BJ (cell line): ENCODE measurements around the gene TSPAN14. TPM values are rescaled to one million over a fixed set of nuclear protein-coding genes. Genes with fewer than 3 reads are reported as not detected.

Experiments used
- CTCF ChIA-PET: fragments of 350-600 bp; formaldehyde crosslinking; extraction: SDS; loops from one replicate; lab custom pipeline; 2021; ENCODE audit warnings: antibody characterized with exemption, inconsistent platforms; lab: Yijun Ruan, JAX
- POLR2A ChIA-PET: fragments of 300-600 bp; sonication (Branson Sonifier 250); formaldehyde crosslinking; extraction: SDS; loops from one replicate; lab custom pipeline; 2021; ENCODE audit warnings: antibody characterized with exemption; lab: Charles Lee
- DNase-seq: peaks from one replicate; pipeline ENCODE4 v3.0.0-alpha.2; 2011; ENCODE audit warnings: low read depth
- H3K27me3 ChIP-seq: 2 replicates; pipeline ENCODE4 v1.6.0; 2011; ENCODE audit warnings: low read length; ENCODE audit not compliant: control insufficient read depth, insufficient read depth
- H3K36me3 ChIP-seq: 2 replicates; pipeline ENCODE4 v1.5.1; 2011; ENCODE audit warnings: low read length; ENCODE audit not compliant: control insufficient read depth, insufficient read depth
- H3K4me3 ChIP-seq: 2 replicates; pipeline ENCODE4 v1.5.1; 2011; ENCODE audit warnings: low read depth, mild to moderate bottlenecking, control low read depth, low read length
- polyA plus RNA-seq: library from polyadenylated mRNA; depleted of rRNA; stranded (reverse); fragments of >200 nt; gene quantifications from 2 replicates; pipeline ENCODE4 v1.2.3, GENCODE V29; 2011
- TF ChIP-seq, protein P1 (sequence below): IDR thresholded peaks from 2 replicates; pipeline ENCODE4 v1.5.1; 2011; ENCODE audit warnings: low read depth, mild to moderate bottlenecking, control low read depth, inconsistent platforms, low read length, moderate library complexity; ENCODE audit not compliant: insufficient read depth

The TSPAN14 gene
- polyA plus RNA-seq, 1 experiment, result 33.3 TPM

DNA sequence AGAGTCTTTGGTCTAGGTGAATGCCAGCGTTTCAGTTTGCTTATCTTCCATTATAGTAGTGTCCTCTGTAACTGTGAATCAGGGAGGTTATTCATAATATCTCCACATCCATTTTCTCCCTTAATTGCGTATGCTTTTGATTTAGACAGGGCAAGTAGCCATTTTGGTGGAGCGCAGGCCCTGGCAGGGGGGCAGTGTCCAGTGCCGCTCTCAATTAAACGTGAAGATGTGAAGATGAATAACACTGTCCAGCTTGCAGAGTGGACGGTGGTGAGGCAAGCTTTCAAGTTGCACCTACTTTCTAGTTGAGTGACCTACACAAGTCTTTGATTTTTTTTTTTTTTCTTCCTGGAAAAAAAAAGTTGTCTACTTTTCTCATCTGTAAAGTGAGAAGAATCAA lies 4.5 kb downstream of the TSPAN14 start:
- ChIA-PET POLR2A (no interaction called here), CTCF (interaction anchor here (0.7 to 28.2 kb wide), 7 partner anchors 9 to 70 kb away, joined by 3 to 661 read pairs (median 4); no protein-coding TSS in a partner anchor)
- Histone ChIP-seq H3K36me3 (no peaks in the 10 kb centered on the region), H3K27me3 (no peaks in the 10 kb centered on the region), H3K4me3 (no peak overlapping the region)
- TF ChIP-seq, protein P1, sequence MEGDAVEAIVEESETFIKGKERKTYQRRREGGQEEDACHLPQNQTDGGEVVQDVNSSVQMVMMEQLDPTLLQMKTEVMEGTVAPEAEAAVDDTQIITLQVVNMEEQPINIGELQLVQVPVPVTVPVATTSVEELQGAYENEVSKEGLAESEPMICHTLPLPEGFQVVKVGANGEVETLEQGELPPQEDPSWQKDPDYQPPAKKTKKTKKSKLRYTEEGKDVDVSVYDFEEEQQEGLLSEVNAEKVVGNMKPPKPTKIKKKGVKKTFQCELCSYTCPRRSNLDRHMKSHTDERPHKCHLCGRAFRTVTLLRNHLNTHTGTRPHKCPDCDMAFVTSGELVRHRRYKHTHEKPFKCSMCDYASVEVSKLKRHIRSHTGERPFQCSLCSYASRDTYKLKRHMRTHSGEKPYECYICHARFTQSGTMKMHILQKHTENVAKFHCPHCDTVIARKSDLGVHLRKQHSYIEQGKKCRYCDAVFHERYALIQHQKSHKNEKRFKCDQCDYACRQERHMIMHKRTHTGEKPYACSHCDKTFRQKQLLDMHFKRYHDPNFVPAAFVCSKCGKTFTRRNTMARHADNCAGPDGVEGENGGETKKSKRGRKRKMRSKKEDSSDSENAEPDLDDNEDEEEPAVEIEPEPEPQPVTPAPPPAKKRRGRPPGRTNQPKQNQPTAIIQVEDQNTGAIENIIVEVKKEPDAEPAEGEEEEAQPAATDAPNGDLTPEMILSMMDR, result no peak
- DNase-seq, result no peak

DNA sequence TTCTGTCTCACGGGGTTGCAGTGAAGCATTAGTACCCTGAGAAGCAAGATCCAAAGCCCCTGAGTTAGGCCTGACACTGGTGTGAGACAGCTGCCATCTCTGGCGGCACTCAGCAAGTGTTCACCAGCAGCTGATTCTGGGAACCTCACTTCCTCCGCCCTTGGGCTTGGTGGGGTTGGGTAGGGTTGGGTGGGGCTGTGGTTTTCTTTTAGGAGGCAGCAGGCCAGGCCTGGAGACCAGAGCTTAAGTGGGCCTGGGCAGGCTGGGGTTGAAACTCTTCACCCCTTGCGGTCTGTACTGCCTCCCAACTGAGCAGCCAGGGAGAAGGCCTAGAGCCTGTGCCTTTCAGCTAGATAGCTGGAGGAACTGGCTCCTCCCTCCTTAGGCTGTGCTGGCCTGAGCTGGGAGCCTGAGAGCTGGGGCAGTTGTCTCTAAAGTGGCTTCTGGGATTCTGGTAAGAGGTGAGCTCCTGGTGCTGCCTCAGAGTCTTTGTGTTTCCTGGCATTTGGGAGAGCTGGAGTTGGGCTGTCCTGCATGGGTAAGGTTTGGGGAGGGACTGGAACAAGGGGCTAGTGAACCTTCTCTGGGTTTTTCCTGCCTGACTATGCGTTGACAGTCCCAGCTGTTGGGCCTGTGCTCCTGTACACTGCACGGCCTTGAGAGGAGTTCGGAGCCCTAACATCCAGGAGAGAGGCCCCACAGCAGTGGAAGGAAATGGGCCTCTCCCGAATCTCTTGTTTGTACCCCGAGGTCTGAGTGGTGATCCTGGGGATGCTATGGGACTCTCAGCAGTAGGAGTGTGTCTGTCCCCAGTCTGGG lies 5.1 kb downstream of the TSPAN14 start:
- no peaks in the 10 kb centered on the region for H3K36me3 ChIP-seq
- ChIA-PET POLR2A (no interaction called here), CTCF (interaction anchor here (0.7 to 28.2 kb wide), 9 partner anchors 9 to 71 kb away, joined by 3 to 661 read pairs (median 4); no protein-coding TSS in a partner anchor)
- TF ChIP-seq, protein P1, result 0 out of 2 replicates have a peak, but pooled peaks have one; percentile 9
- H3K27me3 ChIP-seq, result no peaks in the 10 kb centered on the region
- DNase-seq, result peak; percentile 77
- no peak overlapping the region for H3K4me3 ChIP-seq

DNA sequence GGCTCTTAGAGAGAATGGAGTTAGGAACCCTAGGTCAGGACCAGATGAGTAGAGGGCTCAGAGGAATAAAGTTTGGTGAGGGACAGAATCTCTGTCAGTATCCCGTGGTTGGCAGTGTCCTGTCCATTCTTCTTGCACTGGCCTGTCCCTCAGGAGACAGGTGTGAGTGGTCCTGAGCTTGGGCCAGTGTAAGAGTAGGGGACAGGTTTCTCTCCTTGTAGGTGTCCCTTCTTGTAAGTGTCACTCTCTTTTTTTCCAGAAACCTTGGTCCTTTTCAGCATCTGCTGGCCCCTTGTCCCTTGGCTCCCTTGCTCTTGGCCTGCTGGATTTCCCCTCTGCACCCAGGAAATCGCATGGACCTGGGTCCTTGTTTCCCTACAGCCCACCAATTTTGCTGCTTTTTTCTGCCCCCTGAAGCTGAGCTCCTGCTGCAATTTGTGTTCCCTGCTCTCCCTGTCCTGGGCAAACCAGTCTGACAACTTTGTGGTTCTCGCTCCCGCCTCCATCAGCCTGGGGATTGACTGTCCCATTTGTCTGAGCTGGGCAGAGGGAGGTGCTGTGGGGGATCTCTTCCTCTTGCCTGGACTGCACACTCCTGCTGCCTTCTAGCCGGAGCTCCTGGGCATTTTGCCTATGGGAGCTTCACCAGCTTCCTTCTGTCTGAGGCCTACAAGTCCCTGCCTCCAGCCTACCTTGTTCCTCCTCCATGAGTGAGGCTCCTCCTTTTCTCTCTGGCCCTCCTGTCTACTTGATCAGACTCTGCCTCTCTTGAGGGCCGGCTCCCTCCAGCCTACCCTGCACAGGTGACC lies 6.5 kb downstream of the TSPAN14 start:
- no peak for DNase-seq
- POLR2A ChIA-PET, result interaction anchor here (0.5 to 0.7 kb wide), 2 partner anchors 13 to 41 kb away, joined by 5 to 31 read pairs; no protein-coding TSS in a partner anchor

DNA sequence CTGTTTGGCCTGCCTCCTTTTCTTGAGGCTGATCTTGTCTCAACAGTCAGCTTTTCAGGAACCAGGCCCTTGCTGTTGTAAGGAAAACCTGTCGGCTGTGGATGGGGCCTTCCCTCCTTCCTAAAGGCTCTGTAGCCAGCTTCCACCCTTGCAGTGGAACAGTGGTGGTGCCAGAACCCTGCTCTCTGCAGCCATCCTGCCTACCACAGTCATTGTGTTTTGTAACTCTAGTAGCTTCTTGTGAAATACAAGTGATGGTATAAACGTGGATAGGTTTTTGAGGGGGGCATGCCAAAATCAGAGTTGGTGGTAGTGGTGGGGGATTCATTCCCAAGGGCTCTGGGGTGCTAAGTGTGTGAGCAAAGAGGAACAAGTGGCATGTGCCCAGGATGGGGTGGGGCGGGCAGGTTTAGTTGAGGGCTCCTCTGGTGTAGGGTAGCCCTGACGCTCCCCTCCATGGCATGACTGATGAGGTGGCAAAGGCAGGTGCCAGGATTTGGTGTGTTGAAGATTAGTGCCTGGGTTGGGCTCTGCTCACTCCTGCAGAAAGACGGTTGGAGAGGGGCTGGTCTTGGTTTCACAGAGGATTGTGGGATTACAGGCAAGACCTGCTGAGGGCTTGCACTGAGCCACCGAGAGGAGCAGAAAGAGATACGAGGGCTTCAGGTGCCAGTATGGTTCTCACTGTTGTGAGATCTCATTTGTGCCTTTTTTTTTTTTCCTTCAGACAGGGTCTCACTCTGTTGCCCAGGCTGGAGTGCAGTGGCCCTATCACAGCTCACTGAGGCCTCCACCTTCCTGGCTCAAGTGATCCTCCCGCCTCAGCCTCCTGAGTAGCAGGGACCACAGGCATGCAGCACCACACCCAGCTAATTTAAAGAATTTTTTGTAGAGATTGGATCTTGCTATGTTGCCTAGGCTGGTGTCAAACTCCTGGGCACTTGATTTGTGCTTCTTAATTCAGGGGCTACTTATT lies 7.4 kb downstream of the TSPAN14 start:
- DNase-seq, result no peak
- CTCF ChIA-PET, result interaction anchor here (0.6 to 28.2 kb wide), 4 partner anchors 10 to 89 kb away, joined by 4 to 661 read pairs (median 14); no protein-coding TSS in a partner anchor
- Histone ChIP-seq H3K36me3 (no peaks in the 10 kb centered on the region), H3K27me3 (no peaks in the 10 kb centered on the region), H3K4me3 (no peak overlapping the region)
- POLR2A ChIA-PET, result interaction anchor here (0.7 to 1.2 kb wide), 2 partner anchors 11 to 14 kb away, joined by 5 read pairs; no protein-coding TSS in a partner anchor
- TF ChIP-seq, protein P1, result no peak

More for the DNA sequence above, 6.5 kb downstream of the TSPAN14 start:
- Histone ChIP-seq H3K36me3 (no peaks in the 10 kb centered on the region), H3K27me3 (no peaks in the 10 kb centered on the region), H3K4me3 (no peak overlapping the region)
- TF ChIP-seq, protein P1, result no peak
- CTCF ChIA-PET, result interaction anchor here (0.6 to 28.2 kb wide), 6 partner anchors 9 to 90 kb away, joined by 3 to 661 read pairs (median 6); no protein-coding TSS in a partner anchor
